ENCODE data around the gene GNG13. TPM values are rescaled to one million over a fixed set of nuclear protein-coding genes. Genes with fewer than 3 reads are reported as not detected.

Gene GNG13
- total and polyA plus RNA-seq, 2 experiments from 2014 or later, result 0.29 TPM; not detected in 1

DNA sequence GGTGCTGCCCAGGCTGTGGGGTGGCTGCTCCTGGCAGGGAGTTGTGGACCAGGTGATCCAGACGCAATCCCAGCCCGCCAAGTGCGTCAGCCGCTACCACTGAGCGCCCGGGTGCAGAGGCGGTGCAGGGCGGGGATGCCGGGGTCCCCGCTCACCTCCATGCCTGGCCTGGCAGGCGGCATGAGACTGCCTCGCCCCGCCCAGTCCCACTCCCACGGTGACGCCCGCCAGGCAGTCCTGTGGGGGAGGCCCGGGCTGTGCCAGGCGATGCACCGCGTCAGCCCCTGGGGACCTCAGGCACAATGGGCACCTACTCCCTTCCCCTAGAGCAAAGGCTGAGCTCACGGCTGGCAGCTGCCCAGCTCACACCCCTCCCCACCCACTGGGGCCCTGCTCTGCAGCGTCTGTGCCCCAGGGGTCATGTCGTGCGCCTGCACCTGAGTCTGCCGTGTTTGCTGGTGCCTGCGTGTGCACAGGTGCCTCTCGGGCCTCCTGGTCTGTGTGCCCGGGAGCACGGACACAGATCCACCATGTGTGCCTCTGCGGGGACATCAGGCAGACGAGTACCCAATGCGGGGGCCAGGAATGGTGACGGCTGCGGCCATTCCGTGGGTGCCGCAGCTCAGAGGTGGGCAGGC, 17.6 kb downstream of the GNG13 start:
- H3K4me3 Mint-ChIP-seq, result no peak overlapping the region
- H3K27ac Mint-ChIP-seq, result no peak overlapping the region

More for the DNA sequence above, 17.6 kb downstream of the GNG13 start:
- H3K27me3 ChIP-seq (ENCODE audit: insufficient read depth), result no peaks in the 10 kb centered on the region
- no peak overlapping the region for H3K4me2 ChIP-seq
- no peaks in the 10 kb centered on the region for H3K36me3 ChIP-seq (ENCODE audit: insufficient read depth)
- H2AFZ ChIP-seq, result no peak overlapping the region
- no peak overlapping the region for H3K27ac ChIP-seq (ENCODE audit: low read depth)
- Mint-ChIP-seq H3K36me3 (ENCODE audit: low read depth) (peaks cover 2% of the 10 kb centered on the region; the same call in 1 of the 3 replicates), H3K9me3 (no peaks in the 10 kb centered on the region), H3K27me3 (ENCODE audit: insufficient read depth, low read depth, poor library complexity) (peaks cover 14% of the 10 kb centered on the region), H3K4me1 (no peaks in the 10 kb centered on the region)
- peaks cover 3% of the 10 kb centered on the region; the same call in 1 of the 2 replicates for H3F3A ChIP-seq (replicated peaks; ENCODE audit: low read depth)
- H3K4me1 ChIP-seq (ENCODE audit: insufficient read depth), result no peaks in the 10 kb centered on the region
- no peaks in the 10 kb centered on the region; the same call in 1 of the 2 replicates for H3K79me2 ChIP-seq (replicated peaks; ENCODE audit: insufficient read depth)
- no peaks in the 10 kb centered on the region for H3K9me2 ChIP-seq (ENCODE audit: insufficient read depth)
- no peak overlapping the region for H3K4me3 ChIP-seq
- TF ChIP-seq, protein P1, sequence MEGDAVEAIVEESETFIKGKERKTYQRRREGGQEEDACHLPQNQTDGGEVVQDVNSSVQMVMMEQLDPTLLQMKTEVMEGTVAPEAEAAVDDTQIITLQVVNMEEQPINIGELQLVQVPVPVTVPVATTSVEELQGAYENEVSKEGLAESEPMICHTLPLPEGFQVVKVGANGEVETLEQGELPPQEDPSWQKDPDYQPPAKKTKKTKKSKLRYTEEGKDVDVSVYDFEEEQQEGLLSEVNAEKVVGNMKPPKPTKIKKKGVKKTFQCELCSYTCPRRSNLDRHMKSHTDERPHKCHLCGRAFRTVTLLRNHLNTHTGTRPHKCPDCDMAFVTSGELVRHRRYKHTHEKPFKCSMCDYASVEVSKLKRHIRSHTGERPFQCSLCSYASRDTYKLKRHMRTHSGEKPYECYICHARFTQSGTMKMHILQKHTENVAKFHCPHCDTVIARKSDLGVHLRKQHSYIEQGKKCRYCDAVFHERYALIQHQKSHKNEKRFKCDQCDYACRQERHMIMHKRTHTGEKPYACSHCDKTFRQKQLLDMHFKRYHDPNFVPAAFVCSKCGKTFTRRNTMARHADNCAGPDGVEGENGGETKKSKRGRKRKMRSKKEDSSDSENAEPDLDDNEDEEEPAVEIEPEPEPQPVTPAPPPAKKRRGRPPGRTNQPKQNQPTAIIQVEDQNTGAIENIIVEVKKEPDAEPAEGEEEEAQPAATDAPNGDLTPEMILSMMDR (conservative IDR thresholded peaks at IDR 0.05; ENCODE audit: low read depth in 2 of 2), result no peak
- no peak for TF ChIP-seq ZNF114 (CRISPR knock-in tag; IDR thresholded peaks at IDR 0.05)
- TF ChIP-seq, protein P2, sequence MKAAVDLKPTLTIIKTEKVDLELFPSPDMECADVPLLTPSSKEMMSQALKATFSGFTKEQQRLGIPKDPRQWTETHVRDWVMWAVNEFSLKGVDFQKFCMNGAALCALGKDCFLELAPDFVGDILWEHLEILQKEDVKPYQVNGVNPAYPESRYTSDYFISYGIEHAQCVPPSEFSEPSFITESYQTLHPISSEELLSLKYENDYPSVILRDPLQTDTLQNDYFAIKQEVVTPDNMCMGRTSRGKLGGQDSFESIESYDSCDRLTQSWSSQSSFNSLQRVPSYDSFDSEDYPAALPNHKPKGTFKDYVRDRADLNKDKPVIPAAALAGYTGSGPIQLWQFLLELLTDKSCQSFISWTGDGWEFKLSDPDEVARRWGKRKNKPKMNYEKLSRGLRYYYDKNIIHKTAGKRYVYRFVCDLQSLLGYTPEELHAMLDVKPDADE (IDR thresholded peaks at IDR 0.05), result no peak
- TF ChIP-seq, protein P3, sequence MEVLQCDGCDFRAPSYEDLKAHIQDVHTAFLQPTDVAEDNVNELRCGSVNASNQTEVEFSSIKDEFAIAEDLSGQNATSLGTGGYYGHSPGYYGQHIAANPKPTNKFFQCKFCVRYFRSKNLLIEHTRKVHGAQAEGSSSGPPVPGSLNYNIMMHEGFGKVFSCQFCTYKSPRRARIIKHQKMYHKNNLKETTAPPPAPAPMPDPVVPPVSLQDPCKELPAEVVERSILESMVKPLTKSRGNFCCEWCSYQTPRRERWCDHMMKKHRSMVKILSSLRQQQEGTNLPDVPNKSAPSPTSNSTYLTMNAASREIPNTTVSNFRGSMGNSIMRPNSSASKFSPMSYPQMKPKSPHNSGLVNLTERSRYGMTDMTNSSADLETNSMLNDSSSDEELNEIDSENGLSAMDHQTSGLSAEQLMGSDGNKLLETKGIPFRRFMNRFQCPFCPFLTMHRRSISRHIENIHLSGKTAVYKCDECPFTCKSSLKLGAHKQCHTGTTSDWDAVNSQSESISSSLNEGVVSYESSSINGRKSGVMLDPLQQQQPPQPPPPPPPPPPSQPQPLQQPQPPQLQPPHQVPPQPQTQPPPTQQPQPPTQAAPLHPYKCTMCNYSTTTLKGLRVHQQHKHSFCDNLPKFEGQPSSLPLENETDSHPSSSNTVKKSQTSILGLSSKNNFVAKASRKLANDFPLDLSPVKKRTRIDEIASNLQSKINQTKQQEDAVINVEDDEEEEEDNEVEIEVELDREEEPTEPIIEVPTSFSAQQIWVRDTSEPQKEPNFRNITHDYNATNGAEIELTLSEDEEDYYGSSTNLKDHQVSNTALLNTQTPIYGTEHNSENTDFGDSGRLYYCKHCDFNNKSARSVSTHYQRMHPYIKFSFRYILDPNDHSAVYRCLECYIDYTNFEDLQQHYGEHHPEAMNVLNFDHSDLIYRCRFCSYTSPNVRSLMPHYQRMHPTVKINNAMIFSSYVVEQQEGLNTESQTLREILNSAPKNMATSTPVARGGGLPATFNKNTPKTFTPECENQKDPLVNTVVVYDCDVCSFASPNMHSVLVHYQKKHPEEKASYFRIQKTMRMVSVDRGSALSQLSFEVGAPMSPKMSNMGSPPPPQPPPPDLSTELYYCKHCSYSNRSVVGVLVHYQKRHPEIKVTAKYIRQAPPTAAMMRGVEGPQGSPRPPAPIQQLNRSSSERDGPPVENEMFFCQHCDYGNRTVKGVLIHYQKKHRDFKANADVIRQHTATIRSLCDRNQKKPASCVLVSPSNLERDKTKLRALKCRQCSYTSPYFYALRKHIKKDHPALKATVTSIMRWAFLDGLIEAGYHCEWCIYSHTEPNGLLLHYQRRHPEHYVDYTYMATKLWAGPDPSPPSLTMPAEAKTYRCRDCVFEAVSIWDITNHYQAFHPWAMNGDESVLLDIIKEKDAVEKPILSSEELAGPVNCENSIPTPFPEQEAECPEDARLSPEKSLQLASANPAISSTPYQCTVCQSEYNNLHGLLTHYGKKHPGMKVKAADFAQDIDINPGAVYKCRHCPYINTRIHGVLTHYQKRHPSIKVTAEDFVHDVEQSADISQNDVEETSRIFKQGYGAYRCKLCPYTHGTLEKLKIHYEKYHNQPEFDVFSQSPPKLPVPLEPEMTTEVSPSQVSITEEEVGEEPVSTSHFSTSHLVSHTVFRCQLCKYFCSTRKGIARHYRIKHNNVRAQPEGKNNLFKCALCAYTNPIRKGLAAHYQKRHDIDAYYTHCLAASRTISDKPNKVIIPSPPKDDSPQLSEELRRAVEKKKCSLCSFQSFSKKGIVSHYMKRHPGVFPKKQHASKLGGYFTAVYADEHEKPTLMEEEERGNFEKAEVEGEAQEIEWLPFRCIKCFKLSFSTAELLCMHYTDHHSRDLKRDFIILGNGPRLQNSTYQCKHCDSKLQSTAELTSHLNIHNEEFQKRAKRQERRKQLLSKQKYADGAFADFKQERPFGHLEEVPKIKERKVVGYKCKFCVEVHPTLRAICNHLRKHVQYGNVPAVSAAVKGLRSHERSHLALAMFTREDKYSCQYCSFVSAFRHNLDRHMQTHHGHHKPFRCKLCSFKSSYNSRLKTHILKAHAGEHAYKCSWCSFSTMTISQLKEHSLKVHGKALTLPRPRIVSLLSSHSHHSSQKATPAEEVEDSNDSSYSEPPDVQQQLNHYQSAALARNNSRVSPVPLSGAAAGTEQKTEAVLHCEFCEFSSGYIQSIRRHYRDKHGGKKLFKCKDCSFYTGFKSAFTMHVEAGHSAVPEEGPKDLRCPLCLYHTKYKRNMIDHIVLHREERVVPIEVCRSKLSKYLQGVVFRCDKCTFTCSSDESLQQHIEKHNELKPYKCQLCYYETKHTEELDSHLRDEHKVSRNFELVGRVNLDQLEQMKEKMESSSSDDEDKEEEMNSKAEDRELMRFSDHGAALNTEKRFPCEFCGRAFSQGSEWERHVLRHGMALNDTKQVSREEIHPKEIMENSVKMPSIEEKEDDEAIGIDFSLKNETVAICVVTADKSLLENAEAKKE (CRISPR knock-in tag; IDR thresholded peaks at IDR 0.05), result no peak
- TF ChIP-seq NANOG (IDR thresholded peaks at IDR 0.05; ENCODE audit: borderline replicate concordance), result no peak
- no peak for TF ChIP-seq STAT1 (IDR thresholded peaks at IDR 0.05; ENCODE audit: unreplicated experiment)
- TF ChIP-seq, protein P4, sequence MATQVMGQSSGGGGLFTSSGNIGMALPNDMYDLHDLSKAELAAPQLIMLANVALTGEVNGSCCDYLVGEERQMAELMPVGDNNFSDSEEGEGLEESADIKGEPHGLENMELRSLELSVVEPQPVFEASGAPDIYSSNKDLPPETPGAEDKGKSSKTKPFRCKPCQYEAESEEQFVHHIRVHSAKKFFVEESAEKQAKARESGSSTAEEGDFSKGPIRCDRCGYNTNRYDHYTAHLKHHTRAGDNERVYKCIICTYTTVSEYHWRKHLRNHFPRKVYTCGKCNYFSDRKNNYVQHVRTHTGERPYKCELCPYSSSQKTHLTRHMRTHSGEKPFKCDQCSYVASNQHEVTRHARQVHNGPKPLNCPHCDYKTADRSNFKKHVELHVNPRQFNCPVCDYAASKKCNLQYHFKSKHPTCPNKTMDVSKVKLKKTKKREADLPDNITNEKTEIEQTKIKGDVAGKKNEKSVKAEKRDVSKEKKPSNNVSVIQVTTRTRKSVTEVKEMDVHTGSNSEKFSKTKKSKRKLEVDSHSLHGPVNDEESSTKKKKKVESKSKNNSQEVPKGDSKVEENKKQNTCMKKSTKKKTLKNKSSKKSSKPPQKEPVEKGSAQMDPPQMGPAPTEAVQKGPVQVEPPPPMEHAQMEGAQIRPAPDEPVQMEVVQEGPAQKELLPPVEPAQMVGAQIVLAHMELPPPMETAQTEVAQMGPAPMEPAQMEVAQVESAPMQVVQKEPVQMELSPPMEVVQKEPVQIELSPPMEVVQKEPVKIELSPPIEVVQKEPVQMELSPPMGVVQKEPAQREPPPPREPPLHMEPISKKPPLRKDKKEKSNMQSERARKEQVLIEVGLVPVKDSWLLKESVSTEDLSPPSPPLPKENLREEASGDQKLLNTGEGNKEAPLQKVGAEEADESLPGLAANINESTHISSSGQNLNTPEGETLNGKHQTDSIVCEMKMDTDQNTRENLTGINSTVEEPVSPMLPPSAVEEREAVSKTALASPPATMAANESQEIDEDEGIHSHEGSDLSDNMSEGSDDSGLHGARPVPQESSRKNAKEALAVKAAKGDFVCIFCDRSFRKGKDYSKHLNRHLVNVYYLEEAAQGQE (IDR thresholded peaks at IDR 0.05; ENCODE audit: unreplicated experiment), result no peak
- TF ChIP-seq JUNB (IDR thresholded peaks at IDR 0.05; ENCODE audit: unreplicated experiment), result no peak
- no peak for TF ChIP-seq CREB1 (CRISPR knock-in tag; IDR thresholded peaks at IDR 0.05; ENCODE audit: low read depth)
- no peak for TF ChIP-seq POLR2AphosphoS5 (IDR thresholded peaks at IDR 0.05; ENCODE audit: low read depth)
- no peak for TF ChIP-seq EZH2 (IDR thresholded peaks at IDR 0.05; ENCODE audit: low read depth, unreplicated experiment)
- no peak for TF ChIP-seq ZNF331 (CRISPR knock-in tag; IDR thresholded peaks at IDR 0.05; ENCODE audit: low read depth)
- no peak for DNase-seq (ENCODE audit: low spot score)
- no peaks in the 10 kb centered on the region; the same call in 1 of the 2 replicates for H4K20me1 ChIP-seq (replicated peaks; ENCODE audit: insufficient read depth)
- no peak for ATAC-seq
